MM.1S (cell line): Measurements from ENCODE around the gene UFC1.

Source experiments
- DNase-seq: peaks from one replicate; pipeline ENCODE4 v3.0.0-alpha.2; 2015
- H2AFZ ChIP-seq: fragments of 300-600 bp; sonication (generic); 2 replicates; pipeline ENCODE4 v1.6.0; 2016; ENCODE audit warnings: antibody characterized with exemption, low read length
- H3F3A ChIP-seq: fragments of 300-600 bp; sonication (generic); 2 replicates; pipeline ENCODE4 v1.6.1; 2016; ENCODE audit warnings: mild to moderate bottlenecking, antibody characterized with exemption, low read length, moderate library complexity, mixed read lengths; ENCODE audit not compliant: insufficient read depth
- H3K27ac ChIP-seq: fragments of 300-600 bp; sonication (generic); 2 replicates; pipeline ENCODE4 v1.5.1; 2016; ENCODE audit warnings: mild to moderate bottlenecking, low read length
- H3K27me3 ChIP-seq: fragments of 300-600 bp; sonication (generic); replicated peaks from 2 replicates; pipeline ENCODE4 v1.6.0; 2016; ENCODE audit warnings: low read length; ENCODE audit not compliant: insufficient read depth
- H3K36me3 ChIP-seq: fragments of 300-600 bp; sonication (generic); replicated peaks from 2 replicates; pipeline ENCODE4 v1.6.1; 2016; ENCODE audit warnings: mild to moderate bottlenecking, low read length, mixed read lengths; ENCODE audit not compliant: insufficient read depth
- H3K4me1 ChIP-seq: fragments of 300-600 bp; sonication (generic); 2 replicates; pipeline ENCODE4 v1.6.1; 2016; ENCODE audit warnings: low read length, mixed read lengths
- H3K4me2 ChIP-seq: fragments of 300-600 bp; sonication (generic); 2 replicates; pipeline ENCODE4 v1.6.0; 2016; ENCODE audit warnings: low read depth, low read length
- H3K4me3 ChIP-seq: fragments of 300-600 bp; sonication (generic); 2 replicates; pipeline ENCODE4 v1.5.1; 2016; ENCODE audit warnings: low read length, mixed read lengths
- H3K79me2 ChIP-seq: fragments of 300-600 bp; sonication (generic); 2 replicates; pipeline ENCODE4 v1.6.1; 2016; ENCODE audit warnings: mixed run types, low read length, mixed read lengths
- H3K9ac ChIP-seq: fragments of 300-600 bp; sonication (generic); 2 replicates; pipeline ENCODE4 v1.6.1; 2016; ENCODE audit warnings: low read length, mixed read lengths
- H3K9me2 ChIP-seq: fragments of 300-600 bp; sonication (generic); replicated peaks from 2 replicates; pipeline ENCODE4 v1.6.1; 2016; ENCODE audit warnings: mild to moderate bottlenecking, low read length, mixed read lengths; ENCODE audit not compliant: insufficient read depth
- H3K9me3 ChIP-seq: fragments of 300-600 bp; sonication (generic); replicated peaks from 2 replicates; pipeline ENCODE4 v1.6.1; 2016; ENCODE audit warnings: mild to moderate bottlenecking, low read length, mixed read lengths; ENCODE audit not compliant: insufficient read depth
- H4K20me1 ChIP-seq: fragments of 300-600 bp; sonication (generic); 2 replicates; pipeline ENCODE4 v1.6.1; 2016; ENCODE audit warnings: mild to moderate bottlenecking, low read length, moderate library complexity, mixed read lengths; ENCODE audit not compliant: insufficient read depth
- CTCF ChIP-seq: fragments of 300-600 bp; sonication (generic); IDR thresholded peaks from 2 replicates; pipeline ENCODE4 v1.5.1; 2016; ENCODE audit warnings: antibody characterized with exemption, low read length, mixed read lengths
- EZH2 ChIP-seq: fragments of 300-600 bp; sonication (generic); optimal IDR thresholded peaks from 2 replicates; pipeline ENCODE3; 2017; ENCODE audit warnings: low read depth, mild to moderate bottlenecking, antibody characterized with exemption, low read length, mixed read lengths
- EZH2phosphoT487 ChIP-seq: fragments of 300-600 bp; sonication (generic); IDR thresholded peaks from 2 replicates; pipeline ENCODE4 v1.6.1; 2018; ENCODE audit warnings: antibody characterized with exemption, low read length

Gene UFC1

GRCh38 chr1:161200992-161201835 is 47.4 kb downstream of the UFC1 start:
- Histone ChIP-seq H4K20me1 (no peaks in the 10 kb centered on the region), H3K36me3 (0 out of 2 replicates have a peak, but pooled peaks cover 2% of the 10 kb centered on the region), H3K4me2 (peak overlapping the region; percentile 82), H3K27me3 (no peaks in the 10 kb centered on the region), H3K9me3 (no peaks in the 10 kb centered on the region), H2AFZ (peak overlapping the region; percentile 82), H3K79me2 (peaks cover 44% of the 10 kb centered on the region), H3K9ac (peak overlapping the region; percentile 86), H3K9me2 (no peaks in the 10 kb centered on the region), H3K4me3 (peak overlapping the region; percentile 90), H3K4me1 (peaks cover 16% of the 10 kb centered on the region), H3K27ac (peak overlapping the region; percentile 58; the same call in 1 of the 2 replicates), H3F3A (no peaks in the 10 kb centered on the region; the same call in 1 of the 2 replicates)
- DNase-seq, result no peak
- no peak for TF ChIP-seq EZH2
- TF ChIP-seq CTCF, result no peak
- TF ChIP-seq EZH2phosphoT487, result no peak

- H2AFZ ChIP-seq, result peak within 1 kb of the TSS; percentile 82
- peaks cover 52% of the 10 kb centered on the region for H3K79me2 ChIP-seq
- no peaks in the 10 kb centered on the region for H3K27me3 ChIP-seq
- H3K9me3 ChIP-seq, result no peaks in the 10 kb centered on the region
- peak within 1 kb of the TSS; percentile 90 for H3K4me3 ChIP-seq
- no peaks in the 10 kb centered on the region; the same call in 1 of the 2 replicates for H3F3A ChIP-seq
- peaks cover 16% of the 10 kb centered on the region for H3K4me1 ChIP-seq
- H3K9ac ChIP-seq, result peak within 1 kb of the TSS; percentile 86
- no peaks in the 10 kb centered on the region for H4K20me1 ChIP-seq
- H3K36me3 ChIP-seq, result 0 out of 2 replicates have a peak, but pooled peaks cover 7% of the 10 kb centered on the region
- TF ChIP-seq CTCF, result peak; percentile 43
- TF ChIP-seq EZH2, result no peak
- TF ChIP-seq EZH2phosphoT487, result no peak
- H3K4me2 ChIP-seq, result peak within 1 kb of the TSS; percentile 82
- peak within 1 kb of the TSS; percentile 58 for H3K27ac ChIP-seq
- no peaks in the 10 kb centered on the region for H3K9me2 ChIP-seq
- DNase-seq, result peak; percentile 100
These were observed 48.3 kb downstream of the UFC1 start, which contains the start of gene NDUFS2 for GRCh38 chr1:161201836-161202712. Gene NDUFS2, plus strand, starts transcription at chr1:161202367. Its CDS starts 19 bp downstream, at chr1:161202386.

- Histone ChIP-seq H3K4me2 (no peak overlapping the region), H3K9me3 (no peaks in the 10 kb centered on the region), H2AFZ (no peak overlapping the region), H3F3A (peaks cover 3% of the 10 kb centered on the region; the same call in 1 of the 2 replicates), H4K20me1 (no peaks in the 10 kb centered on the region), H3K4me3 (no peak overlapping the region), H3K36me3 (peaks cover 22% of the 10 kb centered on the region; the same call in 1 of the 2 replicates), H3K27ac (no peak overlapping the region), H3K27me3 (no peaks in the 10 kb centered on the region), H3K4me1 (peaks cover 23% of the 10 kb centered on the region), H3K79me2 (peaks cover 61% of the 10 kb centered on the region), H3K9ac (no peak overlapping the region), H3K9me2 (no peaks in the 10 kb centered on the region)
- TF ChIP-seq EZH2phosphoT487 (no peak), CTCF (no peak), EZH2 (no peak)
- no peak for DNase-seq
These were observed 52.8 kb downstream of the UFC1 start for GRCh38 chr1:161206411-161207140.
